GM10248 (cell line): Measurements from ENCODE around the gene FZR1.

Experiments used
- CTCF ChIA-PET: fragments of 300-600 bp; sonication (Branson Sonifier 250); formaldehyde crosslinking; extraction: SDS; loops from one replicate; lab custom pipeline; 2021; ENCODE audit warnings: antibody characterized with exemption; lab: Yijun Ruan, JAX
- POLR2A ChIA-PET: fragments of 350-650 bp; sonication (Branson Sonifier 250); formaldehyde crosslinking; extraction: SDS; loops from one replicate; lab custom pipeline; 2020; ENCODE audit warnings: antibody characterized with exemption; lab: Yijun Ruan, JAX
- DNase-seq: peaks from one replicate; pipeline ENCODE4 v3.0.0; 2012; ENCODE audit errors: extremely low spot score
- CTCF ChIP-seq: IDR thresholded peaks from 2 replicates; pipeline ENCODE4 v1.5.1; 2012; ENCODE audit warnings: mild to moderate bottlenecking, low read depth; ENCODE audit errors: extremely low read depth, missing control alignments, control extremely low read depth

Gene FZR1

DNA sequence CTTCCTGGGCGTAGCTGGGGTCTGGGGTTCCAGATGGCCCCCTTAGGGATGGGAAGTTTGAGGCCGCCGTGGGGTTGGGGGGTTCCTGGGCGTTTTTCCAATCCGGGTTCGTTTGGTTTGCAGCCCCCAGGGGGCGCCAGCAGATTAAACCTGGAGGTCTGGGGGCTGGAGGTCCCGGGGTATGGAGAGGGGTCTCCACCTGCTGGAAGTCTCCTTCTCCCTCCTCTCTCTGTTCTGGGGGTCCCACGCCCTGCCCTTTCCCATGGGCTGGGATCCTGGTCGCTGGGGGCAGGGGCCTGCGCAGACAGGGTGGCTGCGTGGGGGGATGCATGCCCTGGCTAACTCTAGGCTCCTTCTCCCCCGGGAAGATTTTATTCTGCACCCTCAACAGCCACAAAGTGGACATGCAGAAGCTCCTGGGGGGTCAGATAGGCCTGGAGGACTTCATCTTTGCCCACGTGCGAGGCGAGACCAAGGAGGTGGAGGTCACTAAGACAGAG, 80.1 kb downstream of the FZR1 start:
- TF ChIP-seq CTCF = peak; percentile 44
- ChIA-PET POLR2A (no interaction called here), CTCF (interaction anchor here (1.0 to 2.5 kb wide), 10 partner anchors 11 to 244 kb away, joined by 3 to 7 read pairs (median 4); no protein-coding TSS in a partner anchor)
- peak; percentile 70 for DNase-seq

DNA sequence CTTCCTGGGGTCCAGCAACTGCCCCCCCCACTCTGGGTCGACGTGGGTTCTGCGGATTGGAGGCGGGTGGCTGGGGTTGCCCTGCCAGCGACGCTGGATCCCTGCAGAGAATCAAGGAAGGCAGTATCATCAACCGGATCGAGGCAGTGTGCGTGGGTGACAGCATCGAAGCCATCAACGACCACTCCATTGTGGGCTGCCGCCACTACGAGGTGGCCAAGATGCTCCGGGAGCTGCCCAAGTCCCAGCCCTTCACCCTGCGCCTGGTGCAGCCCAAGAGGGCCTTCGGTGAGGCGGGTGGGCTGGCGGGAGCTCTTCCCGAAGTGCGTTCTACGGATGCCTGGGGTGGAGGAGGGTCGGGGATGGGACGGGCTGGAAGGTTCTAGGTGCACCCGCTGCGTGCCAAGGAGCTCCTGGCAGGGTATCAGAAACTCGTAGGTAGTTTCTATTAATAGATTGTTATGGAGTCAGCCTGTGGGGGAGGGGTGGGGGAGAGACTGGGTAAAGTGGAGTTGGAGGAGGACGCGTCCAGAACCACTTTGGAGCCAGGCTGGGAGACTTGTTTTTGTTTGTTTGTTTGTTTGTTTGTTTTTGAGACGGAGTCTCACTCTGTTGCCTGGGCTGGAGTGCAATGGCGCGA, 80.7 kb downstream of the FZR1 start:
- no peak for DNase-seq
- POLR2A ChIA-PET = no interaction called here
- CTCF ChIA-PET = interaction anchor here (1.0 to 2.5 kb wide), 6 partner anchors 11 to 243 kb away, joined by 3 to 7 read pairs (median 4); no protein-coding TSS in a partner anchor
- no peak for TF ChIP-seq CTCF
